SK-N-SH treated with all-trans-retinoic acid at 6 μM for 48 hours (cell line): Measurements from ENCODE around the gene NCS1.

Experiments used
- ARNTL ChIP-seq: fragments of 450-650 bp; formaldehyde crosslinking; IDR thresholded peaks from 2 replicates; pipeline ENCODE4 v1.5.0; 2020; ENCODE audit warnings: low read depth, mild to moderate bottlenecking, moderate library complexity, borderline replicate concordance
- GLIS3 ChIP-seq: fragments of 250-450 bp; sonication (Bioruptor Pico); IDR thresholded peaks from 2 replicates; pipeline ENCODE4 v1.5.0; 2020; ENCODE audit warnings: mild to moderate bottlenecking, moderate library complexity
- ISL1 ChIP-seq: fragments of 250-450 bp; sonication (Bioruptor Pico); IDR thresholded peaks from 2 replicates; pipeline ENCODE4 v2.1.2; 2022; ENCODE audit warnings: mild to moderate bottlenecking, moderate library complexity
- PATZ1 ChIP-seq: fragments of 250-450 bp; sonication (Bioruptor Pico); IDR thresholded peaks from 2 replicates; pipeline ENCODE4 v1.8.0; 2020; ENCODE audit warnings: mild to moderate bottlenecking, moderate library complexity, borderline replicate concordance
- TOX ChIP-seq: fragments of 250-450 bp; sonication (Bioruptor Pico); IDR thresholded peaks from 2 replicates; pipeline ENCODE4 v1.8.0; 2021; ENCODE audit warnings: mild to moderate bottlenecking, moderate library complexity, borderline replicate concordance
- TSHZ2 ChIP-seq: fragments of 250-450 bp; sonication (Bioruptor Pico); IDR thresholded peaks from 2 replicates; pipeline ENCODE4 v1.5.0; 2020; ENCODE audit warnings: mild to moderate bottlenecking, moderate library complexity

- TF ChIP-seq ISL1 (CRISPR knock-in tag) (no peak), TOX (CRISPR knock-in tag) (no peak), GLIS3 (CRISPR knock-in tag) (no peak), PATZ1 (CRISPR knock-in tag) (no peak), ARNTL (CRISPR knock-in tag) (no peak), TSHZ2 (CRISPR knock-in tag) (no peak)
Observed at GRCh38 chr9:130201399-130201873, 29.2 kb downstream of the NCS1 start.
